Stimulated activated naive CD8-positive, alpha-beta T cell treated with anti-CD3 and anti-CD28 coated beads, Interleukin-15, amount 100 ng/mL, for 72 hours (primary cell): Measurements from ENCODE around the gene GRM1.
"Not testable (repeated sequence)": the region's sequence is repeated elsewhere in the genome, so short reads cannot be mapped to it uniquely, and the experiment has no call there.

Experiments
- ATAC-seq: fragments of 150-1000 bp; cut with Tn5 transposase; 2 replicates; pipeline ENCODE4 v1.10.0; 2021; ENCODE audit warnings: mild to moderate bottlenecking, moderate library complexity
- DNase-seq, 2 donors: peaks; one replicate each; pipeline ENCODE4 v3.0.0; 2021 to 2022
- H3K27ac Mint-ChIP-seq, 2 donors: one replicate each; pipeline ENCODE4 v1.8.0; 2022; ENCODE audit warnings: mild to moderate bottlenecking in 2 of 2, mixed read lengths in 2 of 2, moderate library complexity in 2 of 2
- H3K27me3 Mint-ChIP-seq: one replicate; pipeline ENCODE4 v1.8.0; 2022; ENCODE audit warnings: mixed read lengths
- H3K4me1 Mint-ChIP-seq: one replicate; pipeline ENCODE4 v1.8.0; 2022; ENCODE audit warnings: mild to moderate bottlenecking, mixed read lengths
- H3K4me3 Mint-ChIP-seq, 2 donors: one replicate each; pipeline ENCODE4 v1.8.0; 2022; ENCODE audit warnings: mild to moderate bottlenecking in 2 of 2, mixed read lengths in 2 of 2, moderate library complexity in 1 of 2
- H3K9me3 Mint-ChIP-seq, 2 donors: one replicate each; pipeline ENCODE4 v1.8.0; 2022; ENCODE audit warnings: mixed read lengths in 2 of 2

The GRM1 gene

DNA sequence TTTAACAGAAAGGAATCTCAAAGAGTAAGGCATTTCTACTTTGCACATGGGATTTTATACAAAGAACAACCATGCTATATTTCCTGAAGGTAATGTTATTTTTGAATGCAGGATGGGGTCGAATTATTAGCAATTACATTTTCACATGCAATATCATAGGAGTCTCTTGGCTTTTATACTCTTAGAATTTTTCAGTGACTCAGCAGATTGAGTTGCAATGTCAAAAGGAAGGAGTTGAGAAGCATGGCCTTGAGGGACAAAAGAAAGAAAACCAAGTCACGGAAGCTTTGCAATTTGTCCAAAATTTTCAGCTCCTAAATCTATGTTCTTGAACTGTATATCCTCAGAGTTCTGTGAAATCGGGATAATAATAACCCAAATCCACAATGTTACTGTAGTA lies 181.1 kb downstream of the GRM1 start:
- no peak overlapping the region for H3K27ac Mint-ChIP-seq
- ATAC-seq (no peak), DNase-seq (no peak)
- no peak overlapping the region for H3K4me3 Mint-ChIP-seq
- no peaks in the 10 kb centered on the region for H3K4me1 Mint-ChIP-seq
- H3K9me3 Mint-ChIP-seq = peaks cover 0 to 3% of the 10 kb centered on the region in 2 donors
- no peaks in the 10 kb centered on the region for H3K27me3 Mint-ChIP-seq

DNA sequence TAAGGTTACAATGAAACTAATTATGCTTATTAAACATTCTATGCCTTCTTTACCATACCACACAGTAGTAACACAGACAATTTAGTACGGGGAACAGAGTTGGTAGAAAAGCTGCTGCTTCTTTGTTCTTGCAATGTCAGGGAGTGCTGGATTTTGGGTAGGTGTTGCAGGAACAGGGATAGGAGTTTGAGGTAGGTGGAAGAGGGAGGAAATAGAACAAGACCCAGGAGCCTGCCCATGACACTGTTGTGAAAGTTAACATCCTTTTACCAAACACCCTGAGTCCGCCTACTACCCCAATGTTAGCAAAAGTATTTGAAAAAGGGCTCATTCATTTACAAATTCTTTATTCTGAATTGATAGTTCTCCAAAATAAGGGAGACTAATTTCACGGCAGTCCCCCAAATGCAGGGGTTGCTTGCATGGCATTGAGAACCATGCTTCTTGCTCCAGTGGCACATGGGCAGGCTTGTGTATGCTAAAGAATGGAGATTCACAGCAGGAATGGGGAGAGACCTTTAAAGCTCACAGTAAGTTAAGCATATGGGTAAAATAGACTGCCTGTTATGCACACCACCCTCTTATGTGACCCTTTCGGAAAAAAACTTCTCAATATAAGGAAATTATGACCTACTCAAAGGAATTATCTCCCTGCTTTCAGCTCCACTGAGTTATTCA lies 181.7 kb downstream of the GRM1 start:
- no peak overlapping the region for H3K4me3 Mint-ChIP-seq
- H3K9me3 Mint-ChIP-seq = peaks cover 0 to 3% of the 10 kb centered on the region in 2 donors
- no peaks in the 10 kb centered on the region for H3K27me3 Mint-ChIP-seq
- no peaks in the 10 kb centered on the region for H3K4me1 Mint-ChIP-seq
- ATAC-seq = no peak
- no peak overlapping the region for H3K27ac Mint-ChIP-seq
- no peak for DNase-seq

GRCh38 chr6:146211646-146212045 lies 182.8 kb downstream of the GRM1 start:
- Mint-ChIP-seq H3K27ac (no peak overlapping the region), H3K4me3 (no peak overlapping the region), H3K9me3 (peaks cover 0 to 3% of the 10 kb centered on the region in 2 donors), H3K4me1 (no peaks in the 10 kb centered on the region), H3K27me3 (no peaks in the 10 kb centered on the region)
- ATAC-seq (no peak), DNase-seq (no peak)

DNA sequence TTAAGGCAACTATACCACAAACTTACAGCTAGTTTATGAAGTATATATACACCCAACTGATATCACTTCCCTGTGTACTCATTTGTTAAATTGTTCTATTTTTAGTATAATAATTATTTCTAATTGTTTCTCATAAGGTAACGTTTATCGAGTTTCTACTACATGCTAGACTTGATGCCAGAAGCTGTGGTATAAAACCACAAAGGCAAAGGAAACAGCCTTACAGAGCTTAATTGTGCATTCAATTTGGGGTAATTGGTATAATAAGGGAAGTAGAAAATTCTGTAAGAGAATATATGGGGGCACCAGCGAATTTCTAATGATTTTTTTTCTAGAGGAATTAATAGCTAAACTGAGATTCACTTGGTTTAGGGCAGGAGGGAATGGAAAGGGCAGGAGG lies 183.9 kb downstream of the GRM1 start:
- no peak overlapping the region for H3K4me3 Mint-ChIP-seq
- H3K9me3 Mint-ChIP-seq = peaks cover 0 to 3% of the 10 kb centered on the region in 2 donors
- no peaks in the 10 kb centered on the region for H3K27me3 Mint-ChIP-seq
- no peak for DNase-seq
- H3K4me1 Mint-ChIP-seq = no peaks in the 10 kb centered on the region
- no peak for ATAC-seq
- H3K27ac Mint-ChIP-seq = no peak overlapping the region

GRCh38 chr6:146219101-146219500 lies 190.2 kb downstream of the GRM1 start:
- no peaks in the 10 kb centered on the region for H3K4me1 Mint-ChIP-seq
- no peaks in the 10 kb centered on the region for H3K27me3 Mint-ChIP-seq
- no peaks in the 10 kb centered on the region for H3K9me3 Mint-ChIP-seq
- ATAC-seq (no peak), DNase-seq (no peak)
- no peak overlapping the region for H3K27ac Mint-ChIP-seq
- H3K4me3 Mint-ChIP-seq = no peak overlapping the region

DNA sequence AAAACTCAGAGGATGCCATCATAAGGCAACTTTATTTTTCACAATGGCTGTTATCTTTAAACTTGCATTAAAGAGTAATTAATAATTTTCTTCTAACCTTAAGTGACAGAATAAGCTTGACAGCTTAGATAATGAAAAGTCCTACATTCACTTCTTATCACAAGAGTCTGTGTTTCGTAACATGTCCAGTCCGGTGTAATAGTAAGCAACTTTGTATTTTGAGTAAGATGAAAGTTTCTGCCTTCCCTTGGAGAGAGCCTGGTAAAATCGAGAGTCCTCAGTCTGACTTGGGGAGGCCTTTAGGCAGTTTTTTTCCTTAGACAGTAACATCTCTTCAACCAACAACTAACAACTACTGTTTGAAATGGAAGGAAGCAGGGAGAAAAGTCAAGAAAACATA lies 195.6 kb downstream of the GRM1 start:
- no peak for ATAC-seq
- Mint-ChIP-seq H3K4me3 (no peak overlapping the region), H3K9me3 (no peaks in the 10 kb centered on the region), H3K4me1 (no peaks in the 10 kb centered on the region), H3K27me3 (no peaks in the 10 kb centered on the region), H3K27ac (no peak overlapping the region)
- DNase-seq = no peak

GRCh38 chr6:146224988-146225387 lies 196.1 kb downstream of the GRM1 start:
- ATAC-seq (no peak), DNase-seq (no peak)
- H3K9me3 Mint-ChIP-seq = no peaks in the 10 kb centered on the region
- H3K4me3 Mint-ChIP-seq = no peak overlapping the region
- H3K27ac Mint-ChIP-seq = no peak overlapping the region
- no peaks in the 10 kb centered on the region for H3K27me3 Mint-ChIP-seq
- no peaks in the 10 kb centered on the region for H3K4me1 Mint-ChIP-seq

- Mint-ChIP-seq H3K27ac (no peak overlapping the region), H3K4me3 (no peak overlapping the region), H3K27me3 (no peaks in the 10 kb centered on the region), H3K4me1 (no peaks in the 10 kb centered on the region), H3K9me3 (peaks cover 0 to 11% of the 10 kb centered on the region in 2 donors)
- ATAC-seq (no peak), DNase-seq (no peak)
These were observed 211.5 kb downstream of the GRM1 start for GRCh38 chr6:146240322-146240721.

DNA sequence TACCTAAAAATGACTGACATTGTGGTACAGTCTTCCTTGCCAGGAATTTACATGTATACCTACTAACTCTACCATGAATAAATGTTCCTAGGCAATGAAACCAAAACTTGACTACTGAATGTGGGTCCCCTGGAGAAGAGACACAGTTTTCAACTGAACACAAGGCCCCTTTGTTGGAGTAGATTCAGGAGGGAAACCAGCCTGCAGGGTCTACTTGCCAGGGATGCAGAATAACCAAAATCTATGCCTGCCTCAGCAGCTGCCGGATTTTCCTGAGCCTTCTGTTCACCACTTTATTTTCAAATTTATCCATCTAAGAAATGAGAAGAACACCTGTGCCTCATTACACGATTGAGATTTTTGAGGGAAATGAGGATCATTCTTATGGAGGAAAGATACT lies 211.9 kb downstream of the GRM1 start:
- no peaks in the 10 kb centered on the region for H3K27me3 Mint-ChIP-seq
- ATAC-seq (no peak), DNase-seq (no peak)
- H3K27ac Mint-ChIP-seq = no peak overlapping the region
- peaks cover 0 to 11% of the 10 kb centered on the region in 2 donors for H3K9me3 Mint-ChIP-seq
- H3K4me1 Mint-ChIP-seq = no peaks in the 10 kb centered on the region
- H3K4me3 Mint-ChIP-seq = no peak overlapping the region

DNA sequence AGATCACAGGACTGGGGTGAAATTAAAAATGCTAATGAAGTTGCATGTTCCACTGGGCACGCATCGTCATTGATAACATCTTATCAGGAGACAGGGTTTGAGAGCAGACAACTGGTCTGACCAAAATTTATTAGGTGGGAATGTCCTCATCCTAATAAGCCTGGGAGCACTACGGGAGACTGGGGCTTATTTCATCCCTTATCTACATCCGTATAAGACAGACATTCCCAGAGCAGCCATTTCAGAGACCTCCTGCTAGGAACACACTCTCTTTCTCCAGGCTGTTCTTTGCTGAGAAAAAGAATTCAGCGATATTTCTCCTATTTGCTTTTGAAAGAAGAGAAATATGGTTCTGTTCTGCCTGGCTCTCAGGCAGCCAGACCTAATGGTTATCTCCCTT lies 214.8 kb downstream of the GRM1 start:
- not testable (repeated sequence) for H3K27me3 Mint-ChIP-seq, H3K4me1 Mint-ChIP-seq, H3K27ac Mint-ChIP-seq, DNase-seq, ATAC-seq, H3K4me3 Mint-ChIP-seq
- H3K9me3 Mint-ChIP-seq = peaks cover 0 to 13% of the 10 kb centered on the region in 2 donors

GRCh38 chr6:146244630-146245143 lies 215.8 kb downstream of the GRM1 start:
- Mint-ChIP-seq H3K27me3 (no peaks in the 10 kb centered on the region), H3K4me3 (no peak overlapping the region), H3K4me1 (no peaks in the 10 kb centered on the region), H3K9me3 (peaks cover 0 to 17% of the 10 kb centered on the region in 2 donors), H3K27ac (no peak overlapping the region)
- DNase-seq = no peak
- ATAC-seq = no peak

DNA sequence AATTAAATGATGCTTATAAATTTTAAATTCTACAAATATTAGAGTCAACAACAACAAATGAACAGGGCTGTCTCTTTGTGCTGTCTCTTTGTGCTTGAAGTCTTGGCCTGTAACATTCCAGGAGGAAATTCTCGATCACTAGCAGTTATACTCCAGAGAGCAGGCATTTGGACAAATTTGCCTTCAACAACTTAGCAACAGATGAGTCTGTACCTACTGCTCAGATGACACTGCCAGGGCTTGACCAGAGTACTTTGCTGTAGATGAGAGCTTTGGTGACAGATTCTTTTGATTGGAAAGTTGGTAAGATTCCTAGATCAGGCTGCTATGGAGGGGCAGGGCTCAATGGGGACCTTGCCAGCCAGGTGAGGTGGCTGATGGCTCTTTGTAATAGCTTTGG lies 217.2 kb downstream of the GRM1 start:
- H3K9me3 Mint-ChIP-seq = peaks cover 0 to 17% of the 10 kb centered on the region in 2 donors
- no peaks in the 10 kb centered on the region for H3K4me1 Mint-ChIP-seq
- DNase-seq (no peak), ATAC-seq (no peak)
- no peak overlapping the region for H3K27ac Mint-ChIP-seq
- no peaks in the 10 kb centered on the region for H3K27me3 Mint-ChIP-seq
- no peak overlapping the region for H3K4me3 Mint-ChIP-seq

GRCh38 chr6:146253691-146254090 lies 224.8 kb downstream of the GRM1 start:
- Mint-ChIP-seq H3K27me3 (no peaks in the 10 kb centered on the region), H3K27ac (no peak overlapping the region), H3K4me1 (no peaks in the 10 kb centered on the region), H3K9me3 (peaks cover 0 to 4% of the 10 kb centered on the region in 2 donors), H3K4me3 (no peak overlapping the region)
- ATAC-seq (no peak), DNase-seq (no peak)

GRCh38 chr6:146258206-146258605 lies 229.3 kb downstream of the GRM1 start:
- H3K4me1 Mint-ChIP-seq = no peaks in the 10 kb centered on the region
- H3K27me3 Mint-ChIP-seq = no peaks in the 10 kb centered on the region
- no peak overlapping the region for H3K4me3 Mint-ChIP-seq
- DNase-seq (no peak), ATAC-seq (no peak)
- H3K9me3 Mint-ChIP-seq = peaks cover 0 to 5% of the 10 kb centered on the region in 2 donors
- H3K27ac Mint-ChIP-seq = no peak overlapping the region

- no peak overlapping the region for H3K4me3 Mint-ChIP-seq
- ATAC-seq = no peak
- H3K27ac Mint-ChIP-seq = no peak overlapping the region
- no peaks in the 10 kb centered on the region for H3K27me3 Mint-ChIP-seq
- no peaks in the 10 kb centered on the region for H3K4me1 Mint-ChIP-seq
- peaks cover 0 to 5% of the 10 kb centered on the region in 2 donors for H3K9me3 Mint-ChIP-seq
- no peak for DNase-seq
These were observed 232.0 kb downstream of the GRM1 start for GRCh38 chr6:146260886-146261285.

- no peak for ATAC-seq
- H3K4me1 Mint-ChIP-seq = no peaks in the 10 kb centered on the region
- H3K27me3 Mint-ChIP-seq = no peaks in the 10 kb centered on the region
- DNase-seq = no peak
- H3K27ac Mint-ChIP-seq = no peak overlapping the region
- H3K9me3 Mint-ChIP-seq = peaks cover 3 to 5% of the 10 kb centered on the region in 2 donors
- no peak overlapping the region for H3K4me3 Mint-ChIP-seq
These were observed 236.2 kb downstream of the GRM1 start for GRCh38 chr6:146265056-146265455.

DNA sequence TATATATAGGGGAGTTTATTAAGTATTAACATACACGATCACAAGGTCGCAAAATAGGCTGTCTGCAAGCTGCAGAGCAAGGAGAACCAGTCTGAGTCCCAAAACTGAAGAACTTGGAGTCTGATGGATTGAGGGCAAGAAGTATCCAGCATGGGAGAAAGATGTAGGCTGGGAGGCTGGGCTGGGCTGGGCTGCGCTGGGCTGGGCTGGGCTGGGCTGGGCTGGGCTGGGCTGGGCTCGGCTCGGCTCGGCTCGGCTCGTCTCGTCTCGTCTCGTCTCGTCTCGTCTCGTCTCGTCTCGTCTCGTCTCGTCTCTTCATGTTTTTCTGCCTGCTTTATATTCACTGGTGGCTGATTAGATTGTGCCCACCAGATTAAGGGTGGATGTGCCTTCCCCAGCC lies 238.6 kb downstream of the GRM1 start:
- Mint-ChIP-seq H3K4me1 (no peaks in the 10 kb centered on the region), H3K4me3 (no peak overlapping the region), H3K27me3 (no peaks in the 10 kb centered on the region), H3K27ac (no peak overlapping the region), H3K9me3 (peaks cover 0 to 3% of the 10 kb centered on the region in 2 donors)
- DNase-seq (no peak), ATAC-seq (no peak)
